CD4-positive, alpha-beta T cell treated with Interleukin-2 at 100 ng/mL for 4 hours (primary cell): ENCODE results near the gene DLX4.

ENCODE experiments used
- DNase-seq: peaks from one replicate; pipeline ENCODE4 v3.0.0-alpha.2; 2020; ENCODE audit warnings: low spot score

DLX4 gene

GRCh38 chr17:49987290-49987585 is 18.2 kb downstream of the DLX4 start:
- no peak for DNase-seq

- no peak for DNase-seq
Observed at GRCh38 chr17:49987681-49988441, 18.9 kb downstream of the DLX4 start.

GRCh38 chr17:49989518-49989880 is 20.5 kb downstream of the DLX4 start:
- DNase-seq, result no peak

DNA sequence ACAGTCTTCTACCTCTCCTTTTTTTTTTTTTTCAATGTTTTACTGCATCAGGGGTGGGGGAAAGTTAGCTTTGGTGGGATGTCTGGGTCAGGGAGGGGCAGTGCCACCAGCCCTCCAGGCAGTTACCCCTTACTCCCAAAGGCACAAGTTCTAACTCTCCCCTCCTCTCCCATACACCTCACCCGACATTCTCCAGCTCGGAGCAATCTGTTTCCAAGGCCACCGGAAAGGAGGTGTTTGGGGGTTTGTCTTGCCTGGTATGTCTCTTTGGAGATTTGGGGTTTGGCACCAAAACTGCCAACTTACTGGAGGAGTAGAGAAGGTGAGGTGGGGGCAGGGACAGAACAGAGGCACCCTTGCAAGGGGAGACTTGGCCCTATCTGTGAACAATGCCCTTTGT is 21.3 kb downstream of the DLX4 start:
- no peak for DNase-seq

DNA sequence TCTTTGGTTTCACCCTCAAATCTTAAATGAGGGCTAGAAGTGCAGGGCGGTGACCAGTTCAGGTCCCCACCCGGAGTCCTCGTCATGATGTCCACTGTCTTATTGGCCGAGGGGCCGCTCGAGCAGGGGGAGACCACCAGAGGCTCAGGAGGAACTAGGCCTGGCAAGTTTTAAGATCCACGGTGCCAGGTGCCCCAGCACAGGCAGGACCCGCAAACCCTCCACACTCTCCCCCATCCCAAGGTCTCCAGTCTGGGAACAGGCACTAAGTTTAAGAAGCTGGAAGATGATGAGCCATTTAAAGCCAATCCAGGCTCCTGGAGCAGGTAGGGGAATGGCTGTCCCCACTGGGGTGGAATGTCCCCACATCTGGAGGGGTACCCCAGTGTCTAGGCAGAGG is 21.9 kb downstream of the DLX4 start:
- no peak for DNase-seq

DNA sequence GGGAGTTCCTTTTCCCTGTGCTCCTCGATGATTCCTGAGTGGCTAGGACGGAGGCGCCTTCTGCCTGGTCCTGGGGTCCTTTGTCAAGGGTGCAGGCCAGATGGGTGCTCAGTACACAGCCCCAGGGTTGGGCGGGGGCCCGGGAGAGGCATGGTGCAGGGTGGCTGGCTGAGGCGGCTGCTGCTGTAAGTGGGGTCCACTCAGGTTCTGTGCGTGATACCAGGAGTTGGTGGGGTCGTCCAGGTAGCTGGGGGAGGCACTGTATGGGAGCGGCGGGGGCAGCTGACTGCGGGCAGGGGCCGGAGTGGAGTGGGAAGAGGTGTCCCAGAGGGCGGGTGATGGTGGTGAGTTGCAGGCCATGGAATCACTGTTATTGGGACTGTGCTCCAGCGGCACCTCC is 22.4 kb downstream of the DLX4 start:
- no peak for DNase-seq

DNA sequence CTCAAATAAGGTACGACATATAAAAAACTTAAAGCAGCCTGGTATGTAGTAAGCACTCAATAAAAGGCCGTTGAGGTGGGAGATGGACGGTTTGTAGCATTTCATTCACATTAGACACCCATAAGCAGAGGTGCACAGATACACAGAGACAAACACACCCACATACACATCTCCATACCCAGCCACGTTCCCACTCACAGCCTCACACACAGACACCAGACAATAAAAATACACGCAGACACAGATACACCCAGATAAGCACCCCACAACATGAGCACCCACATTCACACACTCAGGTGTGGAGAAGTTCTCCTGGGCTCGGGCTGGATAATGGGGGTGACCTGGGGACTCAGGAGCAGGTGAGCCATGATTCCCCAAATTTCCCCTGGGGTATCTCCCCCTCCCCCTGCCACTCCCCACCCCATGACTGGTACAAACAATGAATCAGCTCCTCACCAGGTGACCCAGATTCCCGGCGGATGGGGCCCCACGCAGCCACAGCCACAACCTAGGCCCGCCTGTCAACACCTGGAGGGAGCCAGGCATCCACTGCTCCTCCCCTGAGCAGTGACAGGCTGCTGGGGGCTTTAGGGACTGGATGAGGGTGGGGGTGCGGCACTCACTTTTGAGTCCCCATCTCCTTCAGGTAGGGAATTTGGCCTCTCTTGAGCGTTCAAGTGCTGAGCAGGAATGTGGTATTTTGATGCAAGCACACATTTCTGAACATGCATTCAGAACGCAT is 23.4 kb downstream of the DLX4 start:
- no peak for DNase-seq

DNA sequence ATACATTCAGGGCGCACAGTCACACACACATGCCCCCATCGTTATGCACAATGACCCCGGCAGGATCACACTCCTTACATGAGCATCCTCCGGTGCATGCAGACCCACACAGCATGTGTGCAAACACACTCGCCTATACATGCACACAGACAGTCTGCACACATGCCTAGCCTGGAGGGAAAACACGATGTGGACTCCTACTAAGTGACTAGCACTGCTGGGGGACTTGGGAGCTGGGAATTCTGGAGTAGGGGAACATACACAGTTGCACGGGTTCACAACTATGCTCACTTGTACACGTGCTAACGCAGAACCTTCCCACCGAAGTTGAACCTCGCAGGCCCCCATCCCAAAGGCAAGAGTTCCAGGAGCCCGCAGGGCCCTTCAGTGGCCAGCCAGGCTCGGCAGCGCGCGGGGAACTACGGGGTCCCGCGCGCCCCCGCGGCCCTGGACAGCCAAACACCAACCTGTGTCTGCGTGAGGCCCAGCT is 24.0 kb downstream of the DLX4 start:
- no peak for DNase-seq

GRCh38 chr17:49993423-49994060 is 24.6 kb downstream of the DLX4 start:
- DNase-seq, result no peak

DNA sequence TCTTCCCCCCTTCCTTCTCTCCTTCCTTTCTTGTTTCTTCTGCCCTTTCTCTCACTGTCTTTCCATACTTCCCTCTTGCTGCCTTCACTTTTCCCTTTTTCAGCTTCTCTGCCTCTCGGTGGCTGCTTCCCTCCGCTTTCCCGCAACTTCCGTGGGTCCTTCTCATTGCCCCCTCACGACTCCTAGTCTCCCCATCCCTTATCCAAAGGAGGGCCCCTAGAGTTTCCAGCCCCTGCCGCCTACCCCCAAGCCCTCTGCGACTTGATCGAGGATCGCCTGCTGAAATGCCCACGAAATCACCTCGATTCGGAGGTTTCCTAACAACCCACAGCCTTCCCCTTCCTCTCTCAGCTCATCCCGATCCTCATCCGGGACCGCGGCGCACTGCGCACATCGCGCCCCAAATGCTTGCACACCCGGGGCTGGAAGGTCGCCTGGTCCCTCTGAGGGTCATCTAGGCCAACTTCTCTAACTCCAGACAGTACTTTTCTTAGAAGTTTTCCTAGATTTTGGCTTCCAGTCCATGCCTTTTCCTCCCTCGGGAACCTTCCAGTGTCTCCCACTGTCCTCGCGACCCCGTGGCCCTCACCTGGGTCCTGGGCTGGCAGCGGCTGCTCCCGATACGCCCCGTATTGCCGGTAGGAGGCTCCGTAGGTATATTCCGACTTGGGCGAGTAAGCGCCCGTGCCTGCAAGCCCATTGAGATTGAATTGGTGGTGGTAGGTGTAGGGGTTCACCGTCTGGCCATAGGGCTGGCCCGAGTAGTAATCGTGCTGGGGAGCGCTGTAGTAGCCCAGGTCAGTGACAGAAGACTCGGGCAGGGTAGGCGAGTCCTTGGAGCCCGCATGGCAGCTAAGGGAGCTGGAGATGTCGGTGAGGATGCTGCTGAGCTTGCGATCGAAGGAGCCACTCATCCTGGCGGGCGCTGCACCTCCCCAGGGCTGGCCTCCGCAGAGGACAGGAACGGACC is 25.4 kb downstream of the DLX4 start:
- DNase-seq, result no peak

GRCh38 chr17:49995055-49995738 is 26.2 kb downstream of the DLX4 start, which contains the start of gene DLX3:
Gene DLX3 (minus strand): TSS chr17:49995224. CDS start chr17:49994998, 226 bp downstream.
- DNase-seq, result no peak

DNA sequence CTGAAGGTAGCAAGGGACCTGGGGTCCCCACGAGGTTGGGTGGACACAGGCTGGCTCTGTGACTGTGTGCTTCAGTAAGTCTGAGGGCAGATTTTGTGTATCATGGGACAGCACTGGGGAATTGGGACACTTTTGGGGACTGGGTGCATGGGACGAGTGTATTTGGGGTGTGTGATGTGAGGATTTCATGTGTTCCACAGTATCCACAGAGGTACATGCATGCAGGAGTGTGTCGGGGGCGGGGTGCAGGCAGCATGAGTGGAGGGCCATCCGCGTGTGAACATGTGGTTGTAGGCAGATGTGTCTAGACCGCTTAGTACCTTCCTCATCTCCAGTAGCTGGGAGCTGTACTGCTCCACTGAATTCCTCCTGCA is 27.1 kb downstream of the DLX4 start:
- no peak for DNase-seq

DNA sequence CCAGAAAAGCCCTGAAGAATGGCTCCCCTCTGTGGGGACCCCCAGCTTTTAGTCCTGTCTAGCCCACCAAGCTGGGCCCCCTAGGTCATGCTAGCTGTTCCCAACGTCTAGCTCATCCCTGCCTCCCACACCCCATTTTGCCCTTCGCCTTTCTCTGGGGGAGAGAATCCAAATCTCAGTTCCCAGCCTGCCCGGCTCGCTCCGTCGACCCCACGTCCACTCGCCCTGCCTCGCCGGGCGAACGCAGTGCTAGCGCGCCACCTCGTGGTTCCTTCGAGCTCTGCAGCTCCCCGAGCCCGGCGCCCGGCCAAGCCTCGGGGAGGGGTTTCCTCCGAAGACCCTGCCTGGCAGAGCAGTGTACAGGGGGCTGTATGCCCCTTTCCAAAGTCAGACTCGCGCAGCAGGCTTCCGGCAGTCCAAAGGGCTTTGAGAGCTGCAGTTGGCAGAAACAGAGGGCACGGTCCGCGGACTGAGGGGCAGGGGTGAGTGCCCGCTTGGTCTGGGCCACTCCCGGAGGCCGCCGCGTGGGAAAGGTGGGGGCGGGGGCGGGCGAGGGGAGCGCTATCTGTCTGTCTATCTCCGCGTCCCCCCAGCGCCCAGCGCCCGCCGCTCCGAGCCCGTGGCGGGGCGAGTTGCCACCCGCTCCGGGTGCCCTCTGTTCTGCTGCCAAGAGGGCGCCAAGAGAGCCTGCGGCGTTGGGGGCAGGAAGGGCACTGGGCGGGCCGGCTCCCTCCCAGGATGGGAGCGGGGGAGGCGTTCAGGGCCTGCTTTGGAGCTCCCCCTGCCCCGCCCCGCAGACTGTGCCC is 27.7 kb downstream of the DLX4 start:
- peak; percentile 60 for DNase-seq

GRCh38 chr17:49997301-49997650 is 28.3 kb downstream of the DLX4 start:
- no peak for DNase-seq

DNA sequence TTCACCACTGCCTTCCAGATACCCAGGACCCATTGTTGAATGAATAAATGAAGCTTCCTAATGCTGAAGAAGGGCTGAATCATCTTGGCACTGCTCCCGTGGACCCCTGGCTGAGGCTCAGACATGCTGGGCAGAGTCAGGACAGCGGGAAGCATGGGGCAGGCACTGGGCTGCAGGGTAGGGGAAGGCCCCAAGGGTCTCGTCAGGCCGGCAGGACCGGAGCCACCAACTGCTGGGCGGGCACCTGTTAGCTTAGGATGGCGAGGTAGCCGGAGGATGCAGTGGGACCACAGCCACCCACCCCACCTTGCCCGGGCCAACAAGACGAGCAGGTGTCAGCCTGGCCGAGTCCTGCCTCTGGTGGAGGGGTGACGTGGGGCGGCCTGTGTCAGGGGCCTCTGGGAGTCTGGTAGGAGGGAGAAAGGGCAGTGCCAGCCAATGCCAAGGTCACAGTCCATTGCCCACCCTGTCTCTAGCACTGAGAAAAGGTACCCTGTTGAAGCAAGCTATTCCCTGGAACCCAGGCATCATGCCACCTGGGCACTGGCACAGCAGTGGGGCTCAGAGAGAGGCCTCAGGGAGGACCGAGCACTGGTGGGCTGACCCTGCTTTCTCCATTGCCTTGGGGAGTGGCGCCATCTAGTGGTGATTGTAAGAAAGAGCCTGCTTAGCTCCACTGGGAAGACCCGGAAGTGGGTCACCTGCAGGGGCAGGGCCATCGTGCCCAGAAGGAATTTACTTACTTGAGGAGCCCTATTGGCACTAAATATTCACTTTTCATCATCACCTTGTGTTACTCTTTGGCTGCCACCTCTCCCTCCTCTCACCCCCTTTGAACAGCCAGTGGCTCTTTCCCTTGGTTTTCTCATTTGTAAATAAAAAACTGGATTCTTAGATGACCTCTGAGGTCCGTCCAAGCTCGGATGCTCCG is 29.0 kb downstream of the DLX4 start:
- DNase-seq, result peak; percentile 87

DNA sequence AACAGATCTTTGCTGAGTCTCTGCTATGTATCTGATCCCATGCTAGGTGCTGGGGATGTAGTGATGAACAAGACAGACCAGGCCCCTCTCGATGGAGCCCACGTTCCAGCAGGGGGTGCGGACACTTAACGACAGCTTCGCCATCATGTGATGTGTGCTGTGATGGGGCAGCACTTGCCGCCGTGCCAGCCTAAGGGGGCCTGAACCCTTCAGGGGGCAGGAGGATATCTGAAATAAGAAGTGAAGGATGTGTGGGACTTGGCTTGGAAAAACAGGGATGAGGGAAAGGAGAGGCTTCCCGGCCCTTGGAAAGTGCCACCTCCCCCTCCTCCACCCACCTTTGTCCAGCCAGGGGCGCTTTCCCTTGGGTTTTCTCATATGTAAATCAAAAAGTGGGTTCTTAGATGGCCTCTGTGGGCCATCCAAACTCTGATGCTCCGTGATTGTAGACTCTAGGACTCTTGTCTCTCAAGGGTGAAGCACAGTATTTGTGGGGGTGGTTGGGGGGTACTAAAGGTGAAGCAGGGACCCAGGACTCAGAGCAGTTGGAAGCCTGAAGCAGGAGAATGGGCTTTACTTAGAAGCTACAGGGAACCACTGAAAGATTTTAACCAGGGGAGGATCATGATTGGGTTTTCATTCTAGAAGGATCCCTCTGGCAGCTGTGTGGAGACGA is 30.0 kb downstream of the DLX4 start:
- no peak for DNase-seq

DNA sequence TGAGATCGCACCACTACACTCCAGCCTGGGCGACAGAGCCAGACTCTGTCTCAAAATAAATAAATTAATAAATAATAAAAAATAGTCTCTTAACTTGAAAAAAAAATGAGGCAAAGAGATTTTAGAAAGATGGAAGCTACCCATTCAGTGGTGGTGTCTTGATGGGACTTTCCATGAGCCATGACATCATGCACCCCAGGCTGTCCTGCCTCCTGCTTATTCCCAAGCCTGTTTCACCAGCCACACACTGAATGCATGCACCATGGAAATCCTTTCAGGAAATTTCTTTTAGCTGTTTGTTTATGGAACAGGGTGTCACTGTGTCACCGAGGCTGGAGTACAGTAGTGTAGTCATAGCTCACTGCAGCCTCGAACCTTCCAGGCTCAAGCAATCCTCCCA is 34.9 kb downstream of the DLX4 start:
- DNase-seq, result no peak

- no peak for DNase-seq
Observed at GRCh38 chr17:50009282-50009681, 40.3 kb downstream of the DLX4 start.

DNA sequence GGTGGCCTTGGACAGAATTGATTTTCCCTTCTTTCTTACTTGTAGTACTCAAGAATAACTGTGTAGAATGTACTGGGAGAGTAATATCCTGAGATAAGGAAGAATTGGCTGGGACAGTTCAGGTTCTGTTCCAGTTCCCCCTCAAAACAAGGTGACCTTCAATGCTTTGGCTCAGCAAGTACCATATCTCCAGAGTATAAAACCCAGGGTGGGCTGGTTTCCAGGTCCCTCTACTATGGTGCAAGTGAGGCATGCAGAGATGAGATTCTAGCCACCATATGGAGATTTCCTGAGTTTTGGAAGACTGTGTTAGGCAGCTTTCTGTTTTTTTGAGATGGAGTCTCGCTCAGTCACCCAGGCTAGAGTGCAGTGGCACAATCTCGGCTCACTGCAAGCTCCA is 44.1 kb downstream of the DLX4 start:
- DNase-seq, result no peak
